A549 (cell line): Measurements from ENCODE around the gene SPAG17.

Experiments
- BHLHE40 ChIP-seq: IDR thresholded peaks from 2 replicates; pipeline ENCODE4 v1.6.1; 2012; ENCODE audit warnings: low read depth, low read length, inconsistent platforms
- CBX2 ChIP-seq: fragments of 200-600 bp; sonication (generic); IDR thresholded peaks from 2 replicates; pipeline ENCODE4 v1.6.1; 2016; ENCODE audit warnings: low read depth, mild to moderate bottlenecking, borderline replicate concordance
- EP300 ChIP-seq, 2 experiments: fragments of >200 bp; sonication (Bioruptor Twin); formaldehyde crosslinking; IDR thresholded peaks; 2 replicates in 1 of 2; 3 replicates in 1 of 2; pipeline ENCODE4 v1.6.1; 2016 to 2017
- ESRRA ChIP-seq: fragments of 150-350 bp; IDR thresholded peaks from 2 replicates; pipeline ENCODE4 v1.6.1; 2014; ENCODE audit warnings: mild to moderate bottlenecking, low read length, borderline replicate concordance
- HOXA7 ChIP-seq: fragments of 250-450 bp; sonication (Bioruptor Pico); IDR thresholded peaks from 2 replicates; pipeline ENCODE4 v1.5.0; 2020; ENCODE audit warnings: mild to moderate bottlenecking, moderate library complexity
- MAFK ChIP-seq: fragments of 450-650 bp; IDR thresholded peaks from 2 replicates; pipeline ENCODE4 v1.6.1; 2014; ENCODE audit not compliant: partially characterized antibody
- POLR2A ChIP-seq: IDR thresholded peaks from 2 replicates; pipeline ENCODE4 v1.6.1; 2012; ENCODE audit warnings: mild to moderate bottlenecking, low read length
- SMC3 ChIP-seq: fragments of >200 bp; sonication (Bioruptor Twin); formaldehyde crosslinking; IDR thresholded peaks from 3 replicates; pipeline ENCODE4 v1.6.1; 2018; ENCODE audit warnings: inconsistent platforms
- TP53 ChIP-seq: fragments of 250-450 bp; sonication (Bioruptor Pico); IDR thresholded peaks from 2 replicates; pipeline ENCODE4 v1.5.0; 2021; ENCODE audit warnings: mild to moderate bottlenecking, moderate library complexity
- ZFP36 ChIP-seq: fragments of 450-650 bp; IDR thresholded peaks from 2 replicates; pipeline ENCODE4 v1.6.1; 2014; ENCODE audit warnings: borderline replicate concordance; ENCODE audit not compliant: partially characterized antibody
- TF ChIP-seq, protein P1 (sequence below): fragments of >200 bp; sonication (Bioruptor Twin); formaldehyde crosslinking; IDR thresholded peaks from 3 replicates; pipeline ENCODE4 v1.5.1; 2016
- TF ChIP-seq, protein P2 (sequence below): IDR thresholded peaks from 2 replicates; pipeline ENCODE4 v1.6.1; 2012

DNA sequence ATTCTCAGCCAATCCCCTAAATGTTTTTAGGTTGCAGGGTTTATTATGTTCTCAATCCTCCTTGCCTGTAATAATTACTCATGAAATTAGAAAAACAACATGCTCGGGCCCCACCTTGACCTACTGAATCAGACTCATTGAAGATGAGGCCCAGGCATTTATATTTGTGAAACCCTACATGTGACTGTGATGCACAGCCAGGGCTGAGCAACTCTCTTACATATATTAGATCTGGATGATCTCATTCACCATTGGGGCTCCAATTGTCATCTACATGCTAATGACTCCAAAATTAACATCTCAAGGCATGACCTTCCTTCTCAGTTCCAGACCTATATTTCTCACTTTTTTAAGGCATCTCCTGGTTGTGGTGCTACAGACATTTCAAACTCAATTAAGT lies 152.1 kb downstream of the SPAG17 start:
- TF ChIP-seq BHLHE40 (no peak), EP300 (IDR thresholded peaks at IDR 0.05) (no peak), ZFP36 (no peak), HOXA7 (no peak), CBX2 (no peak), MAFK (no peak), SMC3 (no peak), POLR2A (no peak), TP53 (CRISPR knock-in tag) (no peak), ESRRA (no peak)
- TF ChIP-seq, protein P1, sequence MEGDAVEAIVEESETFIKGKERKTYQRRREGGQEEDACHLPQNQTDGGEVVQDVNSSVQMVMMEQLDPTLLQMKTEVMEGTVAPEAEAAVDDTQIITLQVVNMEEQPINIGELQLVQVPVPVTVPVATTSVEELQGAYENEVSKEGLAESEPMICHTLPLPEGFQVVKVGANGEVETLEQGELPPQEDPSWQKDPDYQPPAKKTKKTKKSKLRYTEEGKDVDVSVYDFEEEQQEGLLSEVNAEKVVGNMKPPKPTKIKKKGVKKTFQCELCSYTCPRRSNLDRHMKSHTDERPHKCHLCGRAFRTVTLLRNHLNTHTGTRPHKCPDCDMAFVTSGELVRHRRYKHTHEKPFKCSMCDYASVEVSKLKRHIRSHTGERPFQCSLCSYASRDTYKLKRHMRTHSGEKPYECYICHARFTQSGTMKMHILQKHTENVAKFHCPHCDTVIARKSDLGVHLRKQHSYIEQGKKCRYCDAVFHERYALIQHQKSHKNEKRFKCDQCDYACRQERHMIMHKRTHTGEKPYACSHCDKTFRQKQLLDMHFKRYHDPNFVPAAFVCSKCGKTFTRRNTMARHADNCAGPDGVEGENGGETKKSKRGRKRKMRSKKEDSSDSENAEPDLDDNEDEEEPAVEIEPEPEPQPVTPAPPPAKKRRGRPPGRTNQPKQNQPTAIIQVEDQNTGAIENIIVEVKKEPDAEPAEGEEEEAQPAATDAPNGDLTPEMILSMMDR: no peak
- TF ChIP-seq, protein P2, sequence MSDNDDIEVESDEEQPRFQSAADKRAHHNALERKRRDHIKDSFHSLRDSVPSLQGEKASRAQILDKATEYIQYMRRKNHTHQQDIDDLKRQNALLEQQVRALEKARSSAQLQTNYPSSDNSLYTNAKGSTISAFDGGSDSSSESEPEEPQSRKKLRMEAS: no peak
